Mucosa of stomach (tissue), 1 donor: ENCODE results near the gene FBN1.

Experiments
- H3K27me3 ChIP-seq: one replicate; pipeline ENCODE4 v1.7.0; 2013; ENCODE audit warnings: mild to moderate bottlenecking, low read length; ENCODE audit not compliant: control insufficient read depth, insufficient read depth
- H3K36me3 ChIP-seq: one replicate; pipeline ENCODE4 v1.7.0; 2013; ENCODE audit warnings: low read length; ENCODE audit not compliant: control insufficient read depth, insufficient read depth
- H3K4me1 ChIP-seq: one replicate; pipeline ENCODE4 v1.7.0; 2013; ENCODE audit warnings: mild to moderate bottlenecking, low read length; ENCODE audit not compliant: control insufficient read depth, insufficient read depth
- H3K4me3 ChIP-seq: one replicate; pipeline ENCODE4 v1.7.0; 2013; ENCODE audit warnings: low read length
- H3K9ac ChIP-seq: one replicate; pipeline ENCODE4 v1.7.0; 2013; ENCODE audit warnings: mild to moderate bottlenecking, low read length, moderate library complexity
- H3K9me3 ChIP-seq: one replicate; pipeline ENCODE4 v1.7.0; 2013; ENCODE audit warnings: mild to moderate bottlenecking, low read length, moderate library complexity; ENCODE audit not compliant: control insufficient read depth
- donor health status: Pancreatic carcinoma.

The FBN1 gene

GRCh38 chr15:48584812-48585563 lies 60.5 kb downstream of the FBN1 start:
- H3K4me1 ChIP-seq = no peaks in the 10 kb centered on the region
- H3K27me3 ChIP-seq = no peaks in the 10 kb centered on the region
- no peak overlapping the region for H3K9ac ChIP-seq
- no peak overlapping the region for H3K4me3 ChIP-seq
- H3K36me3 ChIP-seq = no peaks in the 10 kb centered on the region
- H3K9me3 ChIP-seq = no peaks in the 10 kb centered on the region

- H3K27me3 ChIP-seq = no peaks in the 10 kb centered on the region
- no peaks in the 10 kb centered on the region for H3K4me1 ChIP-seq
- no peak overlapping the region for H3K4me3 ChIP-seq
- H3K9ac ChIP-seq = no peak overlapping the region
- H3K36me3 ChIP-seq = no peaks in the 10 kb centered on the region
- H3K9me3 ChIP-seq = no peaks in the 10 kb centered on the region
These were observed 61.3 kb downstream of the FBN1 start for GRCh38 chr15:48584090-48584811.

- Histone ChIP-seq H3K4me3 (no peak overlapping the region), H3K9ac (no peak overlapping the region), H3K9me3 (no peaks in the 10 kb centered on the region), H3K4me1 (peaks cover 2% of the 10 kb centered on the region), H3K36me3 (no peaks in the 10 kb centered on the region), H3K27me3 (no peaks in the 10 kb centered on the region)
These were observed 62.9 kb downstream of the FBN1 start for GRCh38 chr15:48582452-48583247.

- Histone ChIP-seq H3K4me3 (no peak overlapping the region), H3K4me1 (peaks cover 5% of the 10 kb centered on the region), H3K9ac (no peak overlapping the region)
These were observed 64.3 kb downstream of the FBN1 start for GRCh38 chr15:48581219-48581618.

GRCh38 chr15:48580736-48581135 lies 64.8 kb downstream of the FBN1 start:
- Histone ChIP-seq H3K4me1 (peaks cover 5% of the 10 kb centered on the region), H3K4me3 (no peak overlapping the region), H3K27me3 (no peaks in the 10 kb centered on the region), H3K9ac (no peak overlapping the region), H3K36me3 (no peaks in the 10 kb centered on the region), H3K9me3 (no peaks in the 10 kb centered on the region)

More at GRCh38 chr15:48581219-48581618, 64.3 kb downstream of the FBN1 start:
- Histone ChIP-seq H3K36me3 (no peaks in the 10 kb centered on the region), H3K9me3 (no peaks in the 10 kb centered on the region), H3K27me3 (no peaks in the 10 kb centered on the region)

GRCh38 chr15:48579945-48580671 lies 65.4 kb downstream of the FBN1 start:
- no peak overlapping the region for H3K9ac ChIP-seq

GRCh38 chr15:48578965-48579364 lies 66.5 kb downstream of the FBN1 start:
- Histone ChIP-seq H3K27me3 (no peaks in the 10 kb centered on the region), H3K4me3 (no peak overlapping the region), H3K36me3 (no peaks in the 10 kb centered on the region), H3K9ac (no peak overlapping the region), H3K4me1 (peaks cover 11% of the 10 kb centered on the region), H3K9me3 (no peaks in the 10 kb centered on the region)

More at GRCh38 chr15:48579945-48580671, 65.4 kb downstream of the FBN1 start:
- Histone ChIP-seq H3K4me3 (no peak overlapping the region), H3K27me3 (no peaks in the 10 kb centered on the region), H3K36me3 (no peaks in the 10 kb centered on the region), H3K4me1 (peaks cover 5% of the 10 kb centered on the region), H3K9me3 (no peaks in the 10 kb centered on the region)

GRCh38 chr15:48577469-48577868 lies 68.0 kb downstream of the FBN1 start:
- H3K9ac ChIP-seq = no peak overlapping the region
- H3K4me3 ChIP-seq = no peak overlapping the region
- no peaks in the 10 kb centered on the region for H3K27me3 ChIP-seq
- peaks cover 16% of the 10 kb centered on the region for H3K4me1 ChIP-seq
- H3K36me3 ChIP-seq = no peaks in the 10 kb centered on the region
- H3K9me3 ChIP-seq = no peaks in the 10 kb centered on the region

- H3K9ac ChIP-seq = no peak overlapping the region
- H3K36me3 ChIP-seq = no peaks in the 10 kb centered on the region
- no peak overlapping the region for H3K4me3 ChIP-seq
- H3K27me3 ChIP-seq = no peaks in the 10 kb centered on the region
- no peaks in the 10 kb centered on the region for H3K9me3 ChIP-seq
- H3K4me1 ChIP-seq = peaks cover 28% of the 10 kb centered on the region
These were observed 71.3 kb downstream of the FBN1 start for GRCh38 chr15:48574187-48574586.

- H3K4me1 ChIP-seq = peaks cover 28% of the 10 kb centered on the region
- H3K9ac ChIP-seq = no peak overlapping the region
- H3K27me3 ChIP-seq = no peaks in the 10 kb centered on the region
- H3K36me3 ChIP-seq = no peaks in the 10 kb centered on the region
- no peaks in the 10 kb centered on the region for H3K9me3 ChIP-seq
- H3K4me3 ChIP-seq = no peak overlapping the region
These were observed 71.7 kb downstream of the FBN1 start for GRCh38 chr15:48573780-48574179.

GRCh38 chr15:48572823-48573222 lies 72.7 kb downstream of the FBN1 start:
- Histone ChIP-seq H3K9ac (no peak overlapping the region), H3K36me3 (no peaks in the 10 kb centered on the region), H3K9me3 (no peaks in the 10 kb centered on the region), H3K4me3 (no peak overlapping the region), H3K27me3 (no peaks in the 10 kb centered on the region), H3K4me1 (peaks cover 28% of the 10 kb centered on the region)
